ENCODE results near the gene SAMD8.

GRCh38 chr10:75102830-75103673 is 8.4 kb upstream of the SAMD8 start:
- TF ChIP-seq, protein P1, sequence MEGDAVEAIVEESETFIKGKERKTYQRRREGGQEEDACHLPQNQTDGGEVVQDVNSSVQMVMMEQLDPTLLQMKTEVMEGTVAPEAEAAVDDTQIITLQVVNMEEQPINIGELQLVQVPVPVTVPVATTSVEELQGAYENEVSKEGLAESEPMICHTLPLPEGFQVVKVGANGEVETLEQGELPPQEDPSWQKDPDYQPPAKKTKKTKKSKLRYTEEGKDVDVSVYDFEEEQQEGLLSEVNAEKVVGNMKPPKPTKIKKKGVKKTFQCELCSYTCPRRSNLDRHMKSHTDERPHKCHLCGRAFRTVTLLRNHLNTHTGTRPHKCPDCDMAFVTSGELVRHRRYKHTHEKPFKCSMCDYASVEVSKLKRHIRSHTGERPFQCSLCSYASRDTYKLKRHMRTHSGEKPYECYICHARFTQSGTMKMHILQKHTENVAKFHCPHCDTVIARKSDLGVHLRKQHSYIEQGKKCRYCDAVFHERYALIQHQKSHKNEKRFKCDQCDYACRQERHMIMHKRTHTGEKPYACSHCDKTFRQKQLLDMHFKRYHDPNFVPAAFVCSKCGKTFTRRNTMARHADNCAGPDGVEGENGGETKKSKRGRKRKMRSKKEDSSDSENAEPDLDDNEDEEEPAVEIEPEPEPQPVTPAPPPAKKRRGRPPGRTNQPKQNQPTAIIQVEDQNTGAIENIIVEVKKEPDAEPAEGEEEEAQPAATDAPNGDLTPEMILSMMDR (IDR thresholded peaks at IDR 0.05; ENCODE audit: insufficient read depth, low read length), result no peak
- TF ChIP-seq POLR2AphosphoS5 (IDR thresholded peaks at IDR 0.05; ENCODE audit: low read depth) (no peak), GABPA (IDR thresholded peaks at IDR 0.05; ENCODE audit: low read depth) (no peak)
- TF ChIP-seq, protein P2, sequence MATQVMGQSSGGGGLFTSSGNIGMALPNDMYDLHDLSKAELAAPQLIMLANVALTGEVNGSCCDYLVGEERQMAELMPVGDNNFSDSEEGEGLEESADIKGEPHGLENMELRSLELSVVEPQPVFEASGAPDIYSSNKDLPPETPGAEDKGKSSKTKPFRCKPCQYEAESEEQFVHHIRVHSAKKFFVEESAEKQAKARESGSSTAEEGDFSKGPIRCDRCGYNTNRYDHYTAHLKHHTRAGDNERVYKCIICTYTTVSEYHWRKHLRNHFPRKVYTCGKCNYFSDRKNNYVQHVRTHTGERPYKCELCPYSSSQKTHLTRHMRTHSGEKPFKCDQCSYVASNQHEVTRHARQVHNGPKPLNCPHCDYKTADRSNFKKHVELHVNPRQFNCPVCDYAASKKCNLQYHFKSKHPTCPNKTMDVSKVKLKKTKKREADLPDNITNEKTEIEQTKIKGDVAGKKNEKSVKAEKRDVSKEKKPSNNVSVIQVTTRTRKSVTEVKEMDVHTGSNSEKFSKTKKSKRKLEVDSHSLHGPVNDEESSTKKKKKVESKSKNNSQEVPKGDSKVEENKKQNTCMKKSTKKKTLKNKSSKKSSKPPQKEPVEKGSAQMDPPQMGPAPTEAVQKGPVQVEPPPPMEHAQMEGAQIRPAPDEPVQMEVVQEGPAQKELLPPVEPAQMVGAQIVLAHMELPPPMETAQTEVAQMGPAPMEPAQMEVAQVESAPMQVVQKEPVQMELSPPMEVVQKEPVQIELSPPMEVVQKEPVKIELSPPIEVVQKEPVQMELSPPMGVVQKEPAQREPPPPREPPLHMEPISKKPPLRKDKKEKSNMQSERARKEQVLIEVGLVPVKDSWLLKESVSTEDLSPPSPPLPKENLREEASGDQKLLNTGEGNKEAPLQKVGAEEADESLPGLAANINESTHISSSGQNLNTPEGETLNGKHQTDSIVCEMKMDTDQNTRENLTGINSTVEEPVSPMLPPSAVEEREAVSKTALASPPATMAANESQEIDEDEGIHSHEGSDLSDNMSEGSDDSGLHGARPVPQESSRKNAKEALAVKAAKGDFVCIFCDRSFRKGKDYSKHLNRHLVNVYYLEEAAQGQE (IDR thresholded peaks at IDR 0.05; ENCODE audit: insufficient replicate concordance, low read depth), result no peak
